Osteoblast (primary cell): ENCODE data around the gene TNIK. TPM values are rescaled to one million over a fixed set of nuclear protein-coding genes. Genes with fewer than 3 reads are reported as not detected.

Experiments used
- DNase-seq: peaks from one replicate; pipeline ENCODE4 v3.0.0; 2011; ENCODE audit warnings: low spot score, mixed read lengths; ENCODE audit not compliant: insufficient read length; ENCODE audit errors: missing footprints
- H2AFZ ChIP-seq: 2 replicates; pipeline ENCODE4 v1.6.0; 2011; ENCODE audit warnings: mild to moderate bottlenecking, low read length
- H3K27ac ChIP-seq: 2 replicates; pipeline ENCODE4 v1.5.1; 2011; ENCODE audit warnings: mild to moderate bottlenecking, low read depth, low read length, moderate library complexity
- H3K27me3 ChIP-seq: 2 replicates; pipeline ENCODE4 v1.6.0; 2012; ENCODE audit warnings: mild to moderate bottlenecking, control low read depth, inconsistent platforms, low read length, moderate library complexity; ENCODE audit not compliant: insufficient read depth
- H3K36me3 ChIP-seq: 2 replicates; pipeline ENCODE4 v1.5.1; 2011; ENCODE audit warnings: mild to moderate bottlenecking, low read length, control low read depth, moderate library complexity; ENCODE audit not compliant: insufficient read depth
- H3K4me1 ChIP-seq: 2 replicates; pipeline ENCODE4 v1.5.1; 2011; ENCODE audit warnings: mild to moderate bottlenecking, low read length, control low read depth, moderate library complexity; ENCODE audit not compliant: insufficient read depth
- H3K4me2 ChIP-seq: 2 replicates; pipeline ENCODE4 v1.6.0; 2011; ENCODE audit warnings: mild to moderate bottlenecking, low read length; ENCODE audit not compliant: insufficient read depth
- H3K4me3 ChIP-seq: fragments of 200-600 bp; sonication (generic); 3 replicates; pipeline ENCODE4 v1.5.1; 2012; ENCODE audit warnings: mild to moderate bottlenecking, low read length, inconsistent platforms; ENCODE audit not compliant: insufficient read depth
- H3K79me2 ChIP-seq: 2 replicates; pipeline ENCODE4 v1.6.0; 2012; ENCODE audit warnings: mild to moderate bottlenecking, low read length, control low read depth, inconsistent platforms; ENCODE audit not compliant: insufficient read depth
- H3K9me3 ChIP-seq: 2 replicates; pipeline ENCODE4 v1.5.1; 2011; ENCODE audit warnings: low read depth, low read length, control low read depth
- H4K20me1 ChIP-seq: 2 replicates; pipeline ENCODE4 v1.6.0; 2012; ENCODE audit warnings: mild to moderate bottlenecking, low read length, control low read depth; ENCODE audit not compliant: insufficient read depth
- total RNA-seq: library from RNA; depleted of rRNA; stranded (reverse); fragments of >200 nt; gene quantifications from 2 replicates; pipeline ENCODE4 v1.2.3, GENCODE V29; 2012
- TF ChIP-seq, protein P1 (sequence below): IDR thresholded peaks from 2 replicates; pipeline ENCODE4 v1.5.1; 2011; ENCODE audit warnings: mild to moderate bottlenecking, low read depth, low read length, moderate library complexity; ENCODE audit errors: extremely low read depth

TNIK gene
- total RNA-seq, 1 donor, result 7.6 TPM

DNA sequence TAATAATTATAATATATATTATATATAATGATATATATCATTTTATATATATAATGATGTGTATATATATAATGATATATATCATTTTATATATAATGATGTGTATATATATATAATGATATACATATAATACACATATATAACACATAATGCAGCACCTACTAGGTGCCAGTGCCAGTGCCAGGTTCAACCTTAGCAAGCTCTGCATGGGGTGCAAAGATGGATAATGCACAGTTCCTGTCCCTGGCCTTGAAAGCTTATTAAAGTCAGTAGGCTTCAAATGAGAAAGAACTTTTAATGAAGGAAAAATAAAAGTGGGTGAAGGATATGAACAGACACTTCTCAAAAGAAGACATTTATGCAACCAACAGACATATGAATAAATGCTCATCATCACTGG is 240.9 kb downstream of the TNIK start:
- Histone ChIP-seq H3K27ac (no peak overlapping the region), H3K4me2 (no peak overlapping the region), H3K79me2 (no peaks in the 10 kb centered on the region), H3K9me3 (no peaks in the 10 kb centered on the region), H3K4me1 (no peaks in the 10 kb centered on the region), H3K4me3 (no peak overlapping the region), H2AFZ (no peak overlapping the region), H3K27me3 (peaks cover 28% of the 10 kb centered on the region), H3K36me3 (no peaks in the 10 kb centered on the region), H4K20me1 (no peaks in the 10 kb centered on the region)
- TF ChIP-seq, protein P1, sequence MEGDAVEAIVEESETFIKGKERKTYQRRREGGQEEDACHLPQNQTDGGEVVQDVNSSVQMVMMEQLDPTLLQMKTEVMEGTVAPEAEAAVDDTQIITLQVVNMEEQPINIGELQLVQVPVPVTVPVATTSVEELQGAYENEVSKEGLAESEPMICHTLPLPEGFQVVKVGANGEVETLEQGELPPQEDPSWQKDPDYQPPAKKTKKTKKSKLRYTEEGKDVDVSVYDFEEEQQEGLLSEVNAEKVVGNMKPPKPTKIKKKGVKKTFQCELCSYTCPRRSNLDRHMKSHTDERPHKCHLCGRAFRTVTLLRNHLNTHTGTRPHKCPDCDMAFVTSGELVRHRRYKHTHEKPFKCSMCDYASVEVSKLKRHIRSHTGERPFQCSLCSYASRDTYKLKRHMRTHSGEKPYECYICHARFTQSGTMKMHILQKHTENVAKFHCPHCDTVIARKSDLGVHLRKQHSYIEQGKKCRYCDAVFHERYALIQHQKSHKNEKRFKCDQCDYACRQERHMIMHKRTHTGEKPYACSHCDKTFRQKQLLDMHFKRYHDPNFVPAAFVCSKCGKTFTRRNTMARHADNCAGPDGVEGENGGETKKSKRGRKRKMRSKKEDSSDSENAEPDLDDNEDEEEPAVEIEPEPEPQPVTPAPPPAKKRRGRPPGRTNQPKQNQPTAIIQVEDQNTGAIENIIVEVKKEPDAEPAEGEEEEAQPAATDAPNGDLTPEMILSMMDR, result no peak
- DNase-seq, result no peak

DNA sequence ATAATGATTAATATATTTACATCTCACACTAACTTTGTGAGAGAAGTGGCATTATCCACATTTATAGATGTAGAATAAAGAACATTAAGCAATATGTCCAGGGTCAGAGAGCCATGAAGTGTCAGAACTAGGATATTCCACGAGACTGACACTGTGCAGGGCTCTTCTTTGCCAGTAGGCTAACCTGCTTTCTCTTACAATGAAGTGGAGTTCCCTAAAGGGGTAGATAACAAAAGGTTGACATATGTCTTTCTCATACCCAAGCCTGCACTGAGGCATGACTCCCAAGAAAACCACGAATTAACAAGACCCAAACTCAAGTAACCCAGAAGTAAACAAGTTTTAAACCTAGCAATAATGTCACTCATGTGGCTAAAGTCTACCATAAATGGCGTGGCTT is 242.1 kb downstream of the TNIK start:
- Histone ChIP-seq H3K79me2 (no peaks in the 10 kb centered on the region), H3K9me3 (no peaks in the 10 kb centered on the region), H3K4me1 (no peaks in the 10 kb centered on the region), H3K4me2 (no peak overlapping the region), H2AFZ (no peak overlapping the region), H3K36me3 (no peaks in the 10 kb centered on the region), H3K4me3 (no peak overlapping the region), H3K27me3 (peaks cover 23% of the 10 kb centered on the region), H4K20me1 (no peaks in the 10 kb centered on the region), H3K27ac (no peak overlapping the region)
- no peak for DNase-seq
- TF ChIP-seq, protein P1, result no peak

- H3K36me3 ChIP-seq, result no peaks in the 10 kb centered on the region
Observed at GRCh38 chr3:171213907-171214306, 246.3 kb downstream of the TNIK start.

DNA sequence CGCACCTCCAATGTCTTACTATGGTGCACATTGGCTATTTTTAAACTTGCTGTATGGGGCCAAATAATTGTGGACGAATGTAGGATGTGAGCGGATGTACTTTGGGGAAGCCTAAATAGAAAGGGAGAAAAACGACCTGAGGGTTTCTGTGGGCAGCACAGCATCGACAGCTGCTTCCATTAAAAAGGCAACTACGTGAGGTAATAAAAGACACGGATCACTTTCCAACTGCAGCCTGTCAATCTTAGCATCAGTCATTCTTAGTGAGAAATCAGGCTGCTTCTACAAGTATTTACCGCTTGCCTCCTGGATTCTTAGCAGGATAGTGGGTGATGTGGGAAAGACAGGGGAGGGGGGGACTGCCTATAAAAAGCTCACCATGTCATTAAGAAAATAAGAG is 247.0 kb downstream of the TNIK start:
- Histone ChIP-seq H3K27ac (no peak overlapping the region), H3K4me2 (no peak overlapping the region), H3K4me3 (no peak overlapping the region), H4K20me1 (no peaks in the 10 kb centered on the region), H2AFZ (no peak overlapping the region), H3K4me1 (no peaks in the 10 kb centered on the region), H3K27me3 (peaks cover 29% of the 10 kb centered on the region), H3K9me3 (no peaks in the 10 kb centered on the region), H3K79me2 (no peaks in the 10 kb centered on the region), H3K36me3 (no peaks in the 10 kb centered on the region)
- TF ChIP-seq, protein P1, result no peak
- no peak for DNase-seq

More at GRCh38 chr3:171213907-171214306, 246.3 kb downstream of the TNIK start:
- no peaks in the 10 kb centered on the region for H3K79me2 ChIP-seq
- H3K4me3 ChIP-seq, result no peak overlapping the region
- H3K9me3 ChIP-seq, result no peaks in the 10 kb centered on the region
- no peak overlapping the region for H2AFZ ChIP-seq
- H3K27me3 ChIP-seq, result peaks cover 29% of the 10 kb centered on the region
- TF ChIP-seq, protein P1, result no peak
- no peak for DNase-seq
- no peaks in the 10 kb centered on the region for H3K4me1 ChIP-seq
- H3K27ac ChIP-seq, result no peak overlapping the region
- no peaks in the 10 kb centered on the region for H4K20me1 ChIP-seq
- H3K4me2 ChIP-seq, result no peak overlapping the region
